ACHN (cell line): Measurements from ENCODE around the gene CSNK2A2.
A peak's percentile ranks its signal among the peaks of the same experiment; 100 is the strongest.

Experiments used
- DNase-seq: peaks from one replicate; pipeline ENCODE4 v3.0.0-alpha.2; 2015
- in situ Hi-C: cut with HindIII; loops from 2 replicates; pipeline ENCODE4 v1.10.0; 2017; ENCODE audit warnings: low sequenced_read_pairs, low pct_ligation_motif_present, low pct_unique_long_range_greater_than_20kb

CSNK2A2 gene

DNA sequence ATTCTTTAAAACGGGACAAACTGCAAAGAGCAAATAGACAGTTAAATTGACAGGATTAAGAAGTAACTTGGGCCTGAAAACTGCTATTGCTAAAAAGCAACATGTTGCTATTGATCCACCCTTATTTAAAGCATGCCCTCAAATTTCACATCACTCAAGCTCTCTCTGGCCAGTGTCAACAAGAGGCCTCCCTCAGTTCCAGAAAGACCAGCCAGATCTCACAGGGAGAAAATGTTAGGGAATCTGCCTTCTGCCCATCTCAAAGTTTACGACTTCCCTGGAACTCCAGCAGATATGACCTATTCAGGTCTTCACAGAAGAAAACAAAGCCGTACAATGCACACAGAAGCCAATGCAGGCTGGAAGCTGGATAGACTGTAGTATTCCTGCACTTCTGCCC is 77.7 kb downstream of the CSNK2A2 start:
- DNase-seq: no peak
- in situ Hi-C loops: loop anchor here (10.0 kb wide), 1 partner anchor 95 kb away; the partner anchor contains the start of gene MMP15

- in situ Hi-C loops: no loop called here
- no peak for DNase-seq
These were observed 78.4 kb downstream of the CSNK2A2 start for GRCh38 chr16:58119509-58119845.

- no peak for DNase-seq
- in situ Hi-C loops: no loop called here
These were observed 79.0 kb downstream of the CSNK2A2 start for GRCh38 chr16:58118801-58119508.

DNA sequence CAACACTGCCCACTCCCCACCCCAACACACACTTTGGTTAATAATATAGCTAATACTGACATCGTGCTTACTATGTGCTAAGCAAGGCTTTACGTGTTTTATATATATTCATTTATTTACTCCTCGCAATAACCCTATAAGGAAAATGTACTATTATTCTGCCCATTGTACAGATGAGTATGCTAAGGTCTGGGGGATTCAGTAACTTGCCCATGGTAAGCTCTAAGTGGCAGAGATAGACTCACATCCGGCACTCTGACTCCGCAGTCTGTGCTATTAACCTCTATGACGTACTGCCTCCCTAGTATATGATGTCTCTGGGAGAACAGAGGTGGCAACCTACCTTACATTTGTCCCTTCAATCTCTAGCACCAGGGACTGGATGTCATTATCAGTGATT is 81.4 kb downstream of the CSNK2A2 start:
- no peak for DNase-seq
- in situ Hi-C loops: no loop called here

- in situ Hi-C loops: no loop called here
These were observed 81.8 kb downstream of the CSNK2A2 start for GRCh38 chr16:58116081-58116480.

DNA sequence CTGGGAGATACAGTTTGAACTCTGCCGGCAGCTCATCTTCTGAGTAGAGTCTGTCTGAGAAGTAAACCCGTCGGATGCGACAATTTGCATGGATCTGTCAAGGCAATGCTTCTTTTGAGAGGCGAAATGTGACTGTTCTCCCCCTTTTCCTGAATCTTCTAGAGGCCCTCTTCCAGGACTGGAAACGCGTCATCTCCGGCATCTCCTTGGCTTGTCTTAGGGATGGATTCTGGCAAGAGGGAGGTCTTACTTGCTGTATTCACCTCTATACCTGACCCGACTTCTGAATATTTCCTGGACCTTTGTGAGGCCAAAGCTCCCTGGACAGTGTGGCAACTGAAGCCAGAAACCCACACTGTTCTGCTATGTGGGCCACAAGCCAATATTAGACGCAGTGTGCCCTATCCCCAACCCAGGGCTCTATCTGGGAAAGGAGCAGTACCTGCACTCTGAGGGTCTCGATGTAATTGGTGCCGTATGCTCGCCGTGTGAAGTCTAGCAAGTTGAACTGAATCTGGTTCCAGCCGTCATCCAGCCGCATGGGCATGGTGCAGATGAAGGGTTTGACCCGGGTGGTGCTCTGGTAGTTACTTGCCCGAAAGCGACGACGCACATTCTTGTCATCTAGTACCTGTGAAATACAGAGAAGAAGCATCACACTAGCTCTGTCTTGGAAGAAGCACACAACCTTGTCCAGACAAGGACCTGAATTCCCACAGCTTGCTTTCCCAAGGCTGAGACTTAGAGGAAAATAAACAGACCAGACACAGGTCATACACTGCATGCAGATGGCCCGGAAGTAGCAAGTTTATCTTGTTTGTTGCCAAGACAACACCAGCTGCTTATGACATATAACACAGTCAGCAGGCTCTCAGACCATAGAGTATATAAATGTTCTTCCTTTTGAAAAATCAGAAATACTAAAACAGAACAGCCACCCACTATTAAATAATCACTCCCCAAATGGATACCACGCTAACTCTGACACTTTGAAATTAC is 82.8 kb downstream of the CSNK2A2 start:
- DNase-seq: no peak
- in situ Hi-C loops: no loop called here

More at GRCh38 chr16:58116081-58116480, 81.8 kb downstream of the CSNK2A2 start:
- no peak for DNase-seq

DNA sequence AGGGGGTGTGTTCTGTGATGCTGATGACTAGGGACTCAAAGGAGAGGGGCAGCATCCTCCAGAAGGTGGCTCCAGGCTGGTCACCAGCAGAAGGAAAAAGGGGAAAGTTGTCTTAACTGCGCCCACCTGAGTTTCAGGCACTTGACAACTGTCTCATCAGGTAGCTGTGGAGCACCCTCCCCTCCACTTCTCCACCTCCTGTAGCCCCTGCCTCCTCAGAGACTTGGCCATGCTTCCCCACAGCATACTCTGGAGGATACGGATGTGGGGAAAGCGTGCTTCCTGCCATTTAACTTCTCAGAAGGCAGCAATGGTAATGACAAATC is 86.6 kb downstream of the CSNK2A2 start:
- in situ Hi-C loops: no loop called here
- no peak for DNase-seq

DNA sequence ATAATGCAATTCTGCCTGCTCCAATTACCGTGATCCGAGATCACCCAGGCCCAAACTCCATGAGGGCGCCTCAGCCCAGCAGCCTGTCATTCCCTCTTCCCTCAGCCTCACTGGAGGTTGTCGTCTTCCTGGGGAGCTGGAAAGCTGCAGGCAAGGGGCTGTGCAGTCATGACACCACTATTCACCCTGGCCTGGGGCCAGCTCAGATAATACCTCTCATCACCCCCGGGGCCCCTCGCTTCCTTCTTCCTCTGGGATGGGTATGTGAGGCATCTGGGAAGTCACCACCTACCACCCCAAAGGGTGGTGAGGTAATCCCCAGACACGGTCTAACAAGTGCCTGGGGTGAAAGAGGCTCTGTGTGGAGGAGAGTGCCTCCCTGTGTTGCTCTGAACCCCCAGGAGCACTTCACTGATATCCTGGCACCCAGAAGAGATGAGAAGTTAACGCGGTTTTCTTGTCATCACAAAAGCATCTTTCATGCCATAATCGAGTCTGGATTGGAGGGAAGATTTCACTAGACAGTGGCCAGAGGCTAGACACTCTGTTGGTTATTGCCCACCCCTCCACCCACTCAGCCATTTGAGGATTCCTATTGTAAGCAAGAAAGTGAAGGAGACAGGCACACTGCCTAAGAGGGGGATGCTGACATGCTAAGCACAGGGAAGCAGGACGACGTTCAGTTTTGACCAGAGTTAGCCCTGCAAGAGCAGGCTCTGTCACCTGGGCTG is 87.2 kb downstream of the CSNK2A2 start:
- peak; percentile 70 for DNase-seq
- in situ Hi-C loops: no loop called here

GRCh38 chr16:58109881-58110280 is 88.0 kb downstream of the CSNK2A2 start:
- DNase-seq: no peak
- in situ Hi-C loops: no loop called here

GRCh38 chr16:58109330-58109729 is 88.6 kb downstream of the CSNK2A2 start:
- no peak for DNase-seq
- in situ Hi-C loops: no loop called here
